Measurements from ENCODE around the gene GPR146. TPM values are rescaled to one million over a fixed set of nuclear protein-coding genes. Genes with fewer than 3 reads are reported as not detected.

Gene GPR146
- 10 to 100 TPM; 26.9 to 61.7 (median 39.0) TPM for total RNA-seq

GRCh38 chr7:1044189-1045068 lies at the start of gene GPR146:
GPR146 (plus strand) TSS chr7:1044546; CDS start chr7:1057516, 12,970 bp downstream.
- H3K4me3 ChIP-seq (ENCODE audit: low read depth, poor library complexity, severe bottlenecking): peak within 1 kb of the TSS; percentile 60
- TF ChIP-seq POLR2A (IDR thresholded peaks at IDR 0.05) (no peak), CTCF (IDR thresholded peaks at IDR 0.05) (peak in 1 of 3 donors; percentile 24)
- WGBS, 2 donors: 0 to 1% methylated on average over 26 to 64 of the region's 74 CpGs
- intact Hi-C loops (cut with DNase I; ENCODE audit: low total_unique reads): no loop called here
- DNase-seq (ENCODE audit: low spot score in 2 of 2): peak; percentile 95 to 99

- H3K4me3 ChIP-seq (ENCODE audit: low read depth, poor library complexity, severe bottlenecking): no peak overlapping the region
- intact Hi-C loops (cut with DNase I; ENCODE audit: low total_unique reads): loop anchor here (5.0 to 10.0 kb wide), 2 partner anchors 73 to 150 kb away; no protein-coding TSS in a partner anchor
- TF ChIP-seq CTCF (IDR thresholded peaks at IDR 0.05): no peak
- no peak for TF ChIP-seq POLR2A (IDR thresholded peaks at IDR 0.05)
- 57 to 59% methylated on average over 26 to 28 of the region's 28 CpGs for WGBS, 2 donors
- no peak for DNase-seq (ENCODE audit: low spot score in 2 of 2)
Observed at GRCh38 chr7:994592-995308, 49.6 kb upstream of the GPR146 start.

- no peak for DNase-seq (ENCODE audit: low spot score in 2 of 2)
- no peak overlapping the region for H3K4me3 ChIP-seq (ENCODE audit: low read depth, poor library complexity, severe bottlenecking)
- TF ChIP-seq POLR2A (IDR thresholded peaks at IDR 0.05): no peak
- TF ChIP-seq CTCF (IDR thresholded peaks at IDR 0.05): no peak
- 89 to 93% methylated on average over 7 to 14 of the region's 14 CpGs for WGBS, 2 donors
- intact Hi-C loops (cut with DNase I; ENCODE audit: low total_unique reads): loop anchor here (10.0 kb wide), 1 partner anchor 149 kb away; no protein-coding TSS in a partner anchor
Observed at GRCh38 chr7:995571-995970, 48.8 kb upstream of the GPR146 start.

- TF ChIP-seq CTCF (IDR thresholded peaks at IDR 0.05) (no peak), POLR2A (IDR thresholded peaks at IDR 0.05) (no peak)
- intact Hi-C loops (cut with DNase I; ENCODE audit: low total_unique reads): loop anchor here (10.0 kb wide), 1 partner anchor 149 kb away; no protein-coding TSS in a partner anchor
- DNase-seq (ENCODE audit: low spot score in 2 of 2): no peak
- no peak overlapping the region for H3K4me3 ChIP-seq (ENCODE audit: low read depth, poor library complexity, severe bottlenecking)
- WGBS, 2 donors: 81 to 82% methylated on average over 14 to 17 of the region's 38 CpGs
Observed at GRCh38 chr7:996079-996872, 48.1 kb upstream of the GPR146 start.

Measured in lower leg skin (tissue), 4 donors.